HT1080 (cell line): ENCODE results near the gene PLEKHA7. TPM values are rescaled to one million over a fixed set of nuclear protein-coding genes. Genes with fewer than 3 reads are reported as not detected.
"Not testable (repeated sequence)": the region's sequence is repeated elsewhere in the genome, so short reads cannot be mapped to it uniquely, and the experiment has no call there.

Experiments used
- DNase-seq: peaks from one replicate; pipeline ENCODE4 v3.0.0-alpha.2; 2015; ENCODE audit warnings: low read depth
- polyA plus RNA-seq, 2 experiments: library from polyadenylated mRNA; depleted of rRNA; stranded (reverse); fragments of >200 nt; gene quantifications; 2 replicates each; pipeline ENCODE4 v1.2.3, GENCODE V29; 2015
- total RNA-seq: library from RNA; depleted of rRNA; stranded (reverse); fragments of >200 nt; shearing (Covaris generic); gene quantifications from 2 replicates; pipeline ENCODE4 v1.2.3, GENCODE V29; 2014; rRNA removed

PLEKHA7 gene, protein sequence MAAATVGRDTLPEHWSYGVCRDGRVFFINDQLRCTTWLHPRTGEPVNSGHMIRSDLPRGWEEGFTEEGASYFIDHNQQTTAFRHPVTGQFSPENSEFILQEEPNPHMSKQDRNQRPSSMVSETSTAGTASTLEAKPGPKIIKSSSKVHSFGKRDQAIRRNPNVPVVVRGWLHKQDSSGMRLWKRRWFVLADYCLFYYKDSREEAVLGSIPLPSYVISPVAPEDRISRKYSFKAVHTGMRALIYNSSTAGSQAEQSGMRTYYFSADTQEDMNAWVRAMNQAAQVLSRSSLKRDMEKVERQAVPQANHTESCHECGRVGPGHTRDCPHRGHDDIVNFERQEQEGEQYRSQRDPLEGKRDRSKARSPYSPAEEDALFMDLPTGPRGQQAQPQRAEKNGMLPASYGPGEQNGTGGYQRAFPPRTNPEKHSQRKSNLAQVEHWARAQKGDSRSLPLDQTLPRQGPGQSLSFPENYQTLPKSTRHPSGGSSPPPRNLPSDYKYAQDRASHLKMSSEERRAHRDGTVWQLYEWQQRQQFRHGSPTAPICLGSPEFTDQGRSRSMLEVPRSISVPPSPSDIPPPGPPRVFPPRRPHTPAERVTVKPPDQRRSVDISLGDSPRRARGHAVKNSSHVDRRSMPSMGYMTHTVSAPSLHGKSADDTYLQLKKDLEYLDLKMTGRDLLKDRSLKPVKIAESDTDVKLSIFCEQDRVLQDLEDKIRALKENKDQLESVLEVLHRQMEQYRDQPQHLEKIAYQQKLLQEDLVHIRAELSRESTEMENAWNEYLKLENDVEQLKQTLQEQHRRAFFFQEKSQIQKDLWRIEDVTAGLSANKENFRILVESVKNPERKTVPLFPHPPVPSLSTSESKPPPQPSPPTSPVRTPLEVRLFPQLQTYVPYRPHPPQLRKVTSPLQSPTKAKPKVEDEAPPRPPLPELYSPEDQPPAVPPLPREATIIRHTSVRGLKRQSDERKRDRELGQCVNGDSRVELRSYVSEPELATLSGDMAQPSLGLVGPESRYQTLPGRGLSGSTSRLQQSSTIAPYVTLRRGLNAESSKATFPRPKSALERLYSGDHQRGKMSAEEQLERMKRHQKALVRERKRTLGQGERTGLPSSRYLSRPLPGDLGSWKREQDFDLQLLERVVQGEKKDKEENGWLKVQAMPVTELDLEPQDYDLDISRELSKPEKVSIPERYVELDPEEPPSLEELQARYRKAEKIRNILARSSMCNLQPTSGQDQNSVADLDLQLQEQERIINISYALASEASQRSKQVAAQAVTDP
- 0.48 and 1.3 TPM in 2 replicates for total RNA-seq
- 0.81 and 1.3 TPM in 2 replicates for polyA plus RNA-seq (2015; cell fraction: cytosol; rRNA removed)
- polyA plus RNA-seq (2015; cell fraction: nucleus; rRNA removed) = 3.3 and 3.6 TPM in 2 replicates

GRCh38 chr11:17014321-17014832 lies at the start of gene PLEKHA7:
TSS of gene PLEKHA7 (minus strand) at chr11:17014414. CDS start at chr11:17014401, 13 bp downstream.
- DNase-seq = no peak

- DNase-seq = peak; percentile 36
These were observed 49.2 kb upstream of the PLEKHA7 start for GRCh38 chr11:17063171-17064002.

GRCh38 chr11:17051146-17051545 lies 36.9 kb upstream of the PLEKHA7 start:
- DNase-seq = not testable (repeated sequence)

DNA sequence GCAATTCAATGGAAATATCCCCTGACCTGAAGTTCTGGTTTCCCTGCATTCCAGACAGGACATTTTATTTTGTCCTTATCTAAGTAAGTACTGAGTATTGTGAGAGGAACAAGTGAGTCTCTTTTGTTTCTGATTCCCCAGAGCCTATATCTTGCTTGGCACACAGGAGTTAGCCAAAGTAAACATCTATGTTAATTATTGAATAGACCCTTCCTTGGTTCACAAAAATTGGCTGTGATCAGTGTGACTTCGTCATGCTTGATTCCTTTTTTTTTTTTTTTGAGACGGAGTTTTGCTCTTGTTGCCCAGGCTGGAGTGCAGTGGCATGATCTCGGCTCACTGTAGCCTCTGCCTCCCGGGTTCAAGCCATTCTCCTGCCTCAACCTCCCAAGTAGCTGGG lies 34.3 kb upstream of the PLEKHA7 start:
- not testable (repeated sequence) for DNase-seq

DNA sequence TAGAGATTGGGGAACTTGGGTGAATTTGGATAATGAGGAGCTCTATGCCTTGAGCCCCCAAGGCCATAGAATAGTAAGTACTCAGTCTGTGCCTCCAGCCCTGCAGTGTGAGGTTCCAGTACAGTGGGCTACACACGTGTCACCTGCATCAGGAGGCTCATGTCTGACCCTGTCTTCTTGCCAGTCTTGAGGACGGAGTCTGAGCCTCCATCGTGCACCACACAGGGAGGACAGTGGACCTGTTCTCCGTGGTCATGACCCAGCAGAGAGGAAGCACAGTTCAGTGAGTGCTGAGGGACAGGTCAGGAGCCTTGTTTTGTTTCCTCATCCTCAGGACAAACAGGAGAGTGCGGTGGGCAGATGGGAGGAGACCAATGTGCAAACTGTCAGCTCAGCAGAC lies 32.5 kb upstream of the PLEKHA7 start:
- no peak for DNase-seq

DNA sequence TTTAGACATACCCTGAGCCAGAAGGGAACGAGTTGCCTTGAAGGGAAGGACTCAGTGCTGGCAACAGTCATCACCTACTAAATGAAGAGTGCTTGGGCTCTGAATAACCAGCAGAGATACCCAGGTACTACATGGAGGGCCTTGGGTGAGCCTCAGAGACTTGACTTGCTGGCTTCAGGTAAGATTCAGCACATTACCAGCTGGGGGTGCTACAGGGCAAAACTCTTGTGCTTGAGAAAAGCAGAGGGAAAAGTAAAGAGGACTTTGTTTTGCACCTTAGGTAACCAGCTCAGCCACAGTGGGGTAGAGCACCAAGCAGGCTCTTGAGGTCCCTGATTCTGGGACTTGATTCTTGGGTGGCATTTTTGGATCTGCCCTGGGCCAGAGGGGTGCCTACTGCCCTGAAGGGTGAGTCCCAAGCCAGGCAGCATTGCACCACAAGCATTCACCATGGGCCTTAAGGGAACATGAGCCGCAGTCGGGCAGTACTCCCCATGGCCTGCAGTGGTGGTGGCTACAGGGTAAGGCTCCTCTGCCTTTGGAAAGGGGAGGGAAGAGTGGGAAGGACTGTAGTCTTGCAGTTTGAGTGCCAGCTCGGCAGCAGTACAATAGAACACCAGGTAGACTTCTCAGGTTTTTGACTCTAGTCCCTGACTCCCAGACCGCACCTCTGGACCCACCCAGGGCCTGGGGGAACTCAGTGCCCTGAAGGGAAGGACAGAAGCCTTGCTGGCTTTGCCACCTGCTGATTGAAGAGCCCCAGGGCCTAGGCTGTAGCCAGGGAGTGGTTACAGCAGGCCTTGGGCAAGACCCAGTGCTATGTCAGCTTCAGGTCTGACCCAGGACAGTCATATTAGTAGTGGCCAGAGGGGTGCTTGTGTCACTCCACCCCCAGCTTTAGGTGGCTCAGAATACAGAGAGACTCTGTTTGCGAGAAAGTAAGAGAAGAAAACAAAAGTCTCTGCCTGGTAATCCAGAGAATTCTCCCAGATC lies 22.7 kb upstream of the PLEKHA7 start:
- no peak for DNase-seq

- not testable (repeated sequence) for DNase-seq
These were observed 19.8 kb upstream of the PLEKHA7 start for GRCh38 chr11:17034027-17034426.

DNA sequence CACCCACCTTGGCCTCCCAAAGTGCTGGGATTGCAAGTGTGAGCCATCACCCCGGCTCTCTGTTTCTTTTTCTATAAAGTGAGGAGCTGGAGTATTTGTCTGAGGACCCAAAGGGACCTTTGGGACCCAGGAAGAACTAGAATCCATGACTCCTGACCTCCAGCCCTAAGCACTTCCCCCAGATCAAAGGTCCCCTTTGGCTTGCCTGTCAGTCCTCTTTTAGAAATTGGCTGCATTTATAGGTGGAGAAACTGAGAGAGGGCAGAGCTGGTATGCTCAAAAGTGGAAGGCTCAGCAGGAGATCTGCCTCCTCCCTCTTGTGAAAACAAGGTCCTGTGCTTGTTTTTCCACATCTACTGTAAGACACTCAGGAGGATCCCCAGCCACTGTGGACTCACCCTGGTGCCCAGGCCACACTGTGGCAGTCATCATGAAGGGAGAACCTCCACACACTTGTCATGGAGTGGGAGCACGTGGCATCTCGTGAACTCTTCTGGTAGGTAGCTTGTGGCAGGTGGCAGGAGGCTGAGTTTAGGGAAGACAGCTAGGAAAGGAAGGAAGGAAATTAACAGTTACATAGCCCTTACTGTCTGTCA lies 12.4 kb upstream of the PLEKHA7 start:
- DNase-seq = no peak

DNA sequence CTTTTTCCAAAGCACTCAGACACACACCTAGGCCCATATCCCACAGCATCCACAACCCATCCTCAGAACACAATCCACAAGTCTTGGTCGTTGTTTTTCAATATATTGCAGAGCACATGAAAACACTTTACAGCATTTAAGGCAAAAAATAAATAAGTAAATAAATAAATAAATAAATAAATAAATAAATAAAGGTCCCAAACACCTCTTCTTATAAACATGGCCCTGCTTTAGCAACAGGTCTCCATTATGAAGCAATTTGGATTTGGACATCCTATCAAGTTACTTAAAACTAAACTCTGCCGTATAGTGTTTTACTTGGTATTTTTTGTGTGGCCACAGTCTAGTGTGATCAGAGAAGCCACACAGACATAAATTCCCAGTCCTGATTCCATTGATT lies 10.7 kb upstream of the PLEKHA7 start:
- DNase-seq = no peak

- no peak for DNase-seq
These were observed 7.3 kb upstream of the PLEKHA7 start for GRCh38 chr11:17021511-17021910.

DNA sequence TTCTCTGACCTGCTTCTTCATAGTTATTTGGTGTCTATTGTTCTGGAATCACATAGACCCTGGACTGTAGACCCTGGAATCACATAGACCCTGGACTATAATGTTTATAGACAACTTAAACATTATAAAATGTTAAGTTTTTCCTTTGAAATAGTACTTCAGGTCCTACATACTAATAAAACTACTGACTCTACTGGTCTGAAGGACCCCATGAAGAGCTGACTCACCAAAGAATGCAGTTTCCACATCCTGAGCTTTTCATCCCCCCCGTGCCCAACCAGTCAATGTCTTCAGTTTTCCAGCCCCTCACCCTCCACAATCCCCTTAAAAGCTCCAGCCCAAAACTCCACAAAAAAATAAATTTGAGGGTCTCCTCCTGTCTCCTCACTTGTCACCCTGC lies 6.6 kb upstream of the PLEKHA7 start:
- DNase-seq = peak; percentile 42

DNA sequence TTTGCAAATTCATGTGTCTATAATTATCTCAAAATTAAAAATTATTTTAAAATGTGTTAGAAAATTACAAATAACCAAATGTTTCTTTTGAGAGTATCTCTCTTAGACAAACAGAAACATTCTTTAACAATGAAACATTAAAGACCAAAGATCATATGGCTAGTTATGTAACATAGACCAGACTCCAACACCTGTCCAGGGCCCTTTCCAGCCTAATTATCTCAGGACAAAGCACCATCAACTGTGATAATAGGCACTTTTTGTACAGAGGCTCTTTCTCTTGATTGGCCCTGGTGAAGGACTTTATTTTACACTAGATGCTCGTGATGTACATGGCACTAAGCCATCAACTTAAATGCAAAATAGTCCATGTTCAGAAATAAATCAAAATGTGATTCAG lies 5.0 kb upstream of the PLEKHA7 start:
- no peak for DNase-seq

GRCh38 chr11:17015627-17016126 lies 1.5 kb upstream of the PLEKHA7 start:
- no peak for DNase-seq

DNA sequence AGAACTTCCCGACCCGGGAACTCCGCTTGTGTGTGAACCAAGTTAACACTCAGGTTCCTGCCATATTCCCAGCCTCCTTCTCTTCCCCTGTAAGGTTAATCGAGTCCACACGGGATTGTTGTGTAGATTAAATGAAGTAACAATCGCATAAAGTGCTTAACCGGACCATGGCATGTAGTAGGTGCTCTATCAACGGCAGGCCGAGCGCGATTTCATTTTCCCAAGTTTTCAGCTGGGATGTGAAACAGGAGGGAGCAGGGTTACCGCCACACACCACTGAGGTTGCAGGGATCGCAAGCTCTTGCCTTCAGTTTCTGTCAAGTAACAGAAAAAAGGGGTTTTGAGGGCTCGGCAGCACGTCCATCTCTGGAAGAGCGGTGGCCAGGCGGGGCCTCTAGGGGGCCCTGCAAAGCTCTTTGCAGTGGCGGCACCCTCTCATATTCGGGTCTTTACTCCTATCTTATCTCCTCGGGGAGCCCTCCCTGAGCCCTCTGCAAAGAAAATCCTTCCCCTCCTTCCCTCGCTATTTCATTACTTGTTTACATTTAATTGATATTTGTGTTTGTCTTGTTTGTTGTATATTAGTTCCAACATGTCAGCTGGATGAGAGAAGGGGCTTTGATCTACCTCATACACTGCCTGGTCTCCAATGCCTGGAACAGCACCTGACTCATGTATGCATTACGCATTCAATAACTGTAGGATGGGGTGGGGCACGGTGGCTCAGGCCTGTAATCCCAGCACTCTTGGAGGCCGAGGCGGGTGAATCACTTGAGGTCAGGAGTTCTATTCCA lies 816 bp upstream of the PLEKHA7 start:
- peak; percentile 42 for DNase-seq

DNA sequence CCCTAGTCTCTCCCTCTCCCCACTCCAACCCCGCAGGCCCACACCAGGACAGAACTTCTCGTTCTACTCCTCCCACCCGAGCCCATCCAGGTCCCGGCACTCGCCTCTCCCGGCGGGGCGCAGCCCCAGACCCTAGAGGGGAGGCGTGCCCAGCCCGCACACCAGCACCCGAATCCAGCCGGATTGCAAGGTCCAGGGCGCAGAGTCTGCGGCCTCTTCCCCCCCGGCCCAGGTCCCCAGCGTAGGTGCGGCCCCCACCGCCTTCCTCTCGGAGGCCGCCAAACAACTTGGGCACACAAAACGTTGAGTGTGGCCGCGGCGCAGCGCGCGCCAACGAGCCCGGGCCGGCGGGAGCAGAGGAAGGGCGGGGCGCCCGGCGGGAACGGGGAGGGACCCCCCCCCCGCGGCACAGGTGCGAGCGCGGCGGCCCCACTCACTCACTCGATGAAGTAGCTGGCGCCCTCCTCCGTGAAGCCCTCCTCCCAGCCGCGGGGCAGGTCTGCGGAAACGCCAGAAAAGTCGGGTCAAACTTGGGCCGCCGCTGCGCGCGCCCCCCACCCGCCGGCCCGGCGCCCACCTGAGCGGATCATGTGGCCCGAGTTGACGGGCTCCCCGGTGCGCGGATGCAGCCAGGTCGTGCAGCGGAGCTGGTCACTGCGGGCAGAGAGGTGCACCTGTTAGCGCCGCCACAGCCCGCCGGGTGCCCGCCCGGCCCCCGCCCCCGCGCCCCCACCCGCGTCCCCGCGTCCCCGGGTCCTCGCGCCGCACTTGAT lies 480 bp downstream of the PLEKHA7 start:
- DNase-seq = no peak

GRCh38 chr11:17012712-17013547 lies 1.3 kb downstream of the PLEKHA7 start:
- peak; percentile 80 for DNase-seq
